Stomach smooth muscle (tissue), 2 donors: Measurements from ENCODE around the gene COQ8B.

Experiments used
- H3K27ac ChIP-seq: one replicate; pipeline ENCODE4 v1.7.0; 2013; ENCODE audit warnings: mild to moderate bottlenecking, low read length, inconsistent platforms
- H3K27me3 ChIP-seq, 2 donors: one replicate each; pipeline ENCODE4 v1.7.0; 2013; ENCODE audit warnings: low read length in 2 of 2; ENCODE audit not compliant: insufficient read depth in 2 of 2, control insufficient read depth in 1 of 2
- H3K36me3 ChIP-seq, 2 donors: one replicate each; pipeline ENCODE4 v1.7.0; 2013; ENCODE audit warnings: low read length in 2 of 2; ENCODE audit not compliant: control insufficient read depth in 2 of 2, insufficient read depth in 2 of 2
- H3K4me1 ChIP-seq: one replicate; pipeline ENCODE4 v1.7.0; 2013; ENCODE audit warnings: low read length; ENCODE audit not compliant: control insufficient read depth, insufficient read depth
- H3K4me3 ChIP-seq, 2 donors: one replicate each; pipeline ENCODE4 v1.7.0; 2013; ENCODE audit warnings: low read length in 2 of 2
- H3K9ac ChIP-seq, 2 donors: one replicate each; pipeline ENCODE4 v1.7.0; 2013; ENCODE audit warnings: low read length in 2 of 2, mild to moderate bottlenecking in 1 of 2
- H3K9me3 ChIP-seq, 2 donors: one replicate each; pipeline ENCODE4 v1.7.0; 2013; ENCODE audit warnings: low read length in 2 of 2; ENCODE audit not compliant: control insufficient read depth in 2 of 2
- donor health status: healthy.
- donor health status: Pancreatic carcinoma.

Gene COQ8B

GRCh38 chr19:40742477-40742876, 25.8 kb upstream of the COQ8B start:
- H3K4me1 ChIP-seq = peaks cover 15% of the 10 kb centered on the region
- no peak overlapping the region for H3K4me3 ChIP-seq
- H3K36me3 ChIP-seq = peaks cover 4 to 20% of the 10 kb centered on the region in 2 donors
- H3K27me3 ChIP-seq = no peaks in the 10 kb centered on the region
- peak overlapping the region; percentile 37 for H3K27ac ChIP-seq
- H3K9ac ChIP-seq = no peak overlapping the region
- no peaks in the 10 kb centered on the region for H3K9me3 ChIP-seq

GRCh38 chr19:40741527-40742390, 25.1 kb upstream of the COQ8B start:
- Histone ChIP-seq H3K27ac (peak overlapping the region; percentile 37), H3K4me3 (no peak overlapping the region), H3K36me3 (peaks cover 11 to 27% of the 10 kb centered on the region in 2 donors), H3K4me1 (peaks cover 15% of the 10 kb centered on the region), H3K9ac (no peak overlapping the region), H3K27me3 (no peaks in the 10 kb centered on the region), H3K9me3 (no peaks in the 10 kb centered on the region)

- no peak overlapping the region for H3K9ac ChIP-seq
- H3K4me1 ChIP-seq = peaks cover 15% of the 10 kb centered on the region
- H3K27ac ChIP-seq = peak overlapping the region; percentile 64
- H3K36me3 ChIP-seq = peaks cover 12 to 32% of the 10 kb centered on the region in 2 donors
- no peaks in the 10 kb centered on the region for H3K9me3 ChIP-seq
- H3K4me3 ChIP-seq = peak overlapping the region in 1 of 2 donors; percentile 29
- H3K27me3 ChIP-seq = no peaks in the 10 kb centered on the region
These were observed 24.1 kb upstream of the COQ8B start for GRCh38 chr19:40740747-40741146.

- Histone ChIP-seq H3K36me3 (peaks cover 19 to 36% of the 10 kb centered on the region in 2 donors), H3K27ac (peak overlapping the region; percentile 64), H3K9me3 (no peaks in the 10 kb centered on the region), H3K4me3 (peak overlapping the region in 1 of 2 donors; percentile 40), H3K27me3 (no peaks in the 10 kb centered on the region), H3K9ac (no peak overlapping the region), H3K4me1 (peaks cover 15% of the 10 kb centered on the region)
These were observed 23.4 kb upstream of the COQ8B start for GRCh38 chr19:40739871-40740703.

GRCh38 chr19:40739030-40739839, 22.5 kb upstream of the COQ8B start:
- Histone ChIP-seq H3K9ac (no peak overlapping the region), H3K4me1 (peaks cover 13% of the 10 kb centered on the region), H3K27ac (no peak overlapping the region), H3K27me3 (no peaks in the 10 kb centered on the region), H3K9me3 (no peaks in the 10 kb centered on the region), H3K4me3 (no peak overlapping the region), H3K36me3 (peaks cover 25 to 39% of the 10 kb centered on the region in 2 donors)

GRCh38 chr19:40737102-40737644, 20.5 kb upstream of the COQ8B start:
- Histone ChIP-seq H3K4me1 (peaks cover 13% of the 10 kb centered on the region), H3K9ac (no peak overlapping the region), H3K36me3 (peaks cover 42 to 55% of the 10 kb centered on the region in 2 donors), H3K27ac (no peak overlapping the region), H3K27me3 (no peaks in the 10 kb centered on the region), H3K9me3 (no peaks in the 10 kb centered on the region), H3K4me3 (no peak overlapping the region)

GRCh38 chr19:40736661-40737060, 20.0 kb upstream of the COQ8B start:
- H3K9me3 ChIP-seq = no peaks in the 10 kb centered on the region
- no peak overlapping the region for H3K9ac ChIP-seq
- no peaks in the 10 kb centered on the region for H3K27me3 ChIP-seq
- H3K4me1 ChIP-seq = peaks cover 13% of the 10 kb centered on the region
- H3K27ac ChIP-seq = no peak overlapping the region
- H3K36me3 ChIP-seq = peaks cover 42 to 56% of the 10 kb centered on the region in 2 donors
- no peak overlapping the region for H3K4me3 ChIP-seq

GRCh38 chr19:40735013-40735771, 18.5 kb upstream of the COQ8B start:
- H3K9ac ChIP-seq = no peak overlapping the region
- no peak overlapping the region for H3K27ac ChIP-seq
- H3K36me3 ChIP-seq = peaks cover 52 to 68% of the 10 kb centered on the region in 2 donors
- H3K4me1 ChIP-seq = peaks cover 5% of the 10 kb centered on the region
- no peaks in the 10 kb centered on the region for H3K9me3 ChIP-seq
- no peaks in the 10 kb centered on the region for H3K27me3 ChIP-seq
- H3K4me3 ChIP-seq = no peak overlapping the region

- no peaks in the 10 kb centered on the region for H3K4me1 ChIP-seq
- H3K27ac ChIP-seq = no peak overlapping the region
- no peaks in the 10 kb centered on the region for H3K9me3 ChIP-seq
- no peak overlapping the region for H3K9ac ChIP-seq
- H3K4me3 ChIP-seq = no peak overlapping the region
- peaks cover 53 to 61% of the 10 kb centered on the region in 2 donors for H3K36me3 ChIP-seq
- no peaks in the 10 kb centered on the region for H3K27me3 ChIP-seq
These were observed 16.5 kb upstream of the COQ8B start for GRCh38 chr19:40733149-40733548.
